ENCODE data around the gene GALNT18.

GALNT18 gene

GRCh38 chr11:11403763-11404725 is 217.8 kb downstream of the GALNT18 start:
- DNase-seq, result no peak

- no peak for DNase-seq
Observed at GRCh38 chr11:11401960-11402535, 219.8 kb downstream of the GALNT18 start.

- DNase-seq, result no peak
Observed at GRCh38 chr11:11400635-11401232, 221.1 kb downstream of the GALNT18 start.

- DNase-seq, result no peak
Observed at GRCh38 chr11:11400121-11400520, 221.7 kb downstream of the GALNT18 start.

- DNase-seq, result no peak
Observed at GRCh38 chr11:11397781-11398180, 224.0 kb downstream of the GALNT18 start.

- DNase-seq, result no peak
Observed at GRCh38 chr11:11397036-11397415, 224.8 kb downstream of the GALNT18 start.

GRCh38 chr11:11396301-11397035 is 225.3 kb downstream of the GALNT18 start:
- no peak for DNase-seq

GRCh38 chr11:11395126-11395525 is 226.7 kb downstream of the GALNT18 start:
- DNase-seq, result no peak

GRCh38 chr11:11394241-11394640 is 227.6 kb downstream of the GALNT18 start:
- no peak for DNase-seq

- no peak for DNase-seq
Observed at GRCh38 chr11:11391796-11392463, 229.9 kb downstream of the GALNT18 start.

- DNase-seq, result no peak
Observed at GRCh38 chr11:11391169-11391568, 230.6 kb downstream of the GALNT18 start.

GRCh38 chr11:11390068-11390771 is 231.6 kb downstream of the GALNT18 start:
- no peak for DNase-seq

- no peak for DNase-seq
Observed at GRCh38 chr11:11389238-11389637, 232.6 kb downstream of the GALNT18 start.

- DNase-seq, result no peak
Observed at GRCh38 chr11:11387622-11388305, 234.0 kb downstream of the GALNT18 start.

- DNase-seq, result no peak
Observed at GRCh38 chr11:11387207-11387606, 234.6 kb downstream of the GALNT18 start.

GRCh38 chr11:11384829-11385228 is 237.0 kb downstream of the GALNT18 start:
- no peak for DNase-seq

GRCh38 chr11:11383995-11384394 is 237.8 kb downstream of the GALNT18 start:
- DNase-seq, result no peak

- DNase-seq, result no peak
Observed at GRCh38 chr11:11382858-11383532, 238.8 kb downstream of the GALNT18 start.

GRCh38 chr11:11381471-11382105 is 240.2 kb downstream of the GALNT18 start:
- DNase-seq, result no peak

GRCh38 chr11:11380883-11381282 is 240.9 kb downstream of the GALNT18 start:
- DNase-seq, result no peak
